RWPE1 (cell line): ENCODE measurements around the gene DTD1.

Source experiments
- CTCF ChIA-PET: fragments of 350-600 bp; sonication (Branson Sonifier 250); formaldehyde crosslinking; extraction: SDS; loops from one replicate; lab custom pipeline; 2021; lab: Yijun Ruan, JAX
- POLR2A ChIA-PET: fragments of 400-600 bp; formaldehyde crosslinking; extraction: SDS; loops from one replicate; lab custom pipeline; 2020; ENCODE audit warnings: antibody characterized with exemption; ENCODE audit not compliant: low non-redundant PET; lab: Yijun Ruan, JAX
- DNase-seq: peaks from one replicate; pipeline ENCODE4 v3.0.0; 2012; ENCODE audit warnings: low spot score
- H3K27ac ChIP-seq: fragments of 450-650 bp; 2 replicates; pipeline ENCODE4 v1.5.1; 2017
- CTCF ChIP-seq: fragments of 450-650 bp; conservative IDR thresholded peaks from 2 replicates; pipeline ENCODE4 v1.5.1; 2017; ENCODE audit warnings: low read depth, mild to moderate bottlenecking

The DTD1 gene

DNA sequence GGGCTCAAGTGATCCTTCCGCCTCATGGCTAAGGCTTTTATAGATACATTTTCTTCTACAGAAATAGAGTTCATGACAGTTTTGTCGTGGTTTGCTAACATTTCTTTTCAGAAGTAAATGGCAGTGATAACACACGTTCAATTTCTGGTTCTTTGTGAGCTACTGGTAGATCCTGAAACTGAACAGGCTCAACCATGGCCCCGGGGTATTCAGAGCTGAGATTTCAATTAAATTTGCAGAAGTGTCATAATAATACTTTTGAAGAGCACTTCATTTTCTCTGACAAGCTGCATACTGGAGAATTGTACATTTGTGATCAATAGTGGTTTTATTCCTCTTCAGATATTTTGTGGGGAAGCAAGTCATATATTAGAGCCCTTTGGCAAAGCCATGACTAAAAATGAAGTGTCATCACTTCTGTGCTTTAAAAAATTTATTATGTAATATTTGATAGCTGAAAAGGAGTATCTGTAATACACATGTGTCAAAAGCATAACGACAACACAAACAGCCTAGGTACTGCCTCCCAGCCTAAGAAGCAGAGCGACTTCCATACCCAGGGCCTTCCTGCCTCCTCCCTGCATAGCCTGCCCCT, 141.5 kb downstream of the DTD1 start:
- POLR2A ChIA-PET: no interaction called here
- CTCF ChIA-PET: interaction anchor here (0.6 kb wide), 1 partner anchor 10 kb away, joined by 6 read pairs; no protein-coding TSS in a partner anchor
- no peak for DNase-seq
- no peak overlapping the region for H3K27ac ChIP-seq
- no peak for TF ChIP-seq CTCF

DNA sequence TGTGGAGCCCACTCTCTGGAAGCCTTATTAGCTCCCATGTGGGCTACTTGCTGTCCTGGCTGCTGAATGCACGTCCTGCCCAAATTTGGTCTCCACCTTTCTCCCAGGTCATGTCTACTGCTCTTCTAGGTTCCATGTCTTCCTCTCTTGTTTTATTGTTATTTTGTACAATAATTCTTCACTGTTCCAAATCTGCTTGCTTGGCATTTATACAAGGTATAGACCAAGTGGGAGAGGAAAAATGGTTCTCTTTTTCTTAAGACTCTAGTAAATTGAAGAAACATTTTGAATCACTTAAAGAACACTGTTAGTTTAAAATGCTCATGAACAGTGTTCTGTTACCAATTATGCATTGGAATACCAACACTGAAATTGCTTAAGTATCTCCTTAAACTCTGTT, 144.1 kb downstream of the DTD1 start:
- no peak for DNase-seq
- no peak for TF ChIP-seq CTCF
- H3K27ac ChIP-seq: no peak overlapping the region
- ChIA-PET POLR2A (no interaction called here), CTCF (no interaction called here)

GRCh38 chr20:18734525-18735189, 146.8 kb downstream of the DTD1 start:
- no peak for TF ChIP-seq CTCF
- DNase-seq: no peak
- ChIA-PET POLR2A (no interaction called here), CTCF (no interaction called here)
- H3K27ac ChIP-seq: no peak overlapping the region

- no peak for TF ChIP-seq CTCF
- POLR2A ChIA-PET: no interaction called here
- CTCF ChIA-PET: no interaction called here
- DNase-seq: no peak
- H3K27ac ChIP-seq: no peak overlapping the region
Measured at GRCh38 chr20:18737140-18737539, 149.3 kb downstream of the DTD1 start.

GRCh38 chr20:18738055-18738454, 150.2 kb downstream of the DTD1 start:
- peak overlapping the region; percentile 41 for H3K27ac ChIP-seq
- peak; percentile 37 for DNase-seq
- ChIA-PET POLR2A (no interaction called here), CTCF (interaction anchor here (0.5 kb wide), 1 partner anchor 150 kb away, joined by 3 read pairs; no protein-coding TSS in a partner anchor)
- TF ChIP-seq CTCF: no peak

- H3K27ac ChIP-seq: no peak overlapping the region
- POLR2A ChIA-PET: no interaction called here
- no peak for TF ChIP-seq CTCF
- DNase-seq: no peak
- CTCF ChIA-PET: interaction anchor here (0.6 kb wide), 2 partner anchors 30 to 233 kb away, joined by 3 to 4 read pairs; no protein-coding TSS in a partner anchor
Measured at GRCh38 chr20:18738888-18739287, 151.0 kb downstream of the DTD1 start.
